HEK293 (cell line): ENCODE measurements around the gene TMEM259.

ENCODE experiments used
- HIC1 ChIP-seq: fragments of 450-650 bp; formaldehyde crosslinking; IDR thresholded peaks from 2 replicates; pipeline ENCODE4 v1.5.1; 2016; ENCODE audit warnings: missing biosample characterization, missing genetic modification characterization
- HOXA7 ChIP-seq: sonication (generic); formaldehyde crosslinking; IDR thresholded peaks from 2 replicates; pipeline ENCODE4 v1.8.1; 2022; ENCODE audit warnings: missing genetic modification reagents, borderline replicate concordance
- KLF1 ChIP-seq: fragments of 450-650 bp; formaldehyde crosslinking; IDR thresholded peaks from 2 replicates; pipeline ENCODE4 v1.5.1; 2016; ENCODE audit warnings: missing biosample characterization, missing genetic modification characterization
- KLF8 ChIP-seq: fragments of 450-650 bp; formaldehyde crosslinking; IDR thresholded peaks from 2 replicates; pipeline ENCODE4 v1.5.1; 2016; ENCODE audit warnings: missing biosample characterization, missing genetic modification characterization
- MYNN ChIP-seq: fragments of 450-650 bp; formaldehyde crosslinking; IDR thresholded peaks from 2 replicates; pipeline ENCODE4 v1.5.1; 2016; ENCODE audit warnings: missing biosample characterization, missing genetic modification characterization, borderline replicate concordance
- OVOL3 ChIP-seq: fragments of 450-650 bp; formaldehyde crosslinking; IDR thresholded peaks from 2 replicates; pipeline ENCODE4 v1.5.1; 2016; ENCODE audit warnings: missing biosample characterization, missing genetic modification characterization
- REST ChIP-seq: fragments of 450-650 bp; formaldehyde crosslinking; IDR thresholded peaks from 2 replicates; pipeline ENCODE4 v1.5.1; 2016; ENCODE audit warnings: missing biosample characterization, missing genetic modification characterization
- SALL2 ChIP-seq: fragments of 450-650 bp; formaldehyde crosslinking; IDR thresholded peaks from 2 replicates; pipeline ENCODE4 v1.5.0; 2017; ENCODE audit warnings: missing biosample characterization, mild to moderate bottlenecking, missing genetic modification characterization, borderline replicate concordance
- TRIM28 ChIP-seq: IDR thresholded peaks from 2 replicates; pipeline ENCODE4 v1.6.1; 2011; ENCODE audit warnings: low read length, control low read depth, borderline replicate concordance
- WT1 ChIP-seq: fragments of 450-650 bp; formaldehyde crosslinking; IDR thresholded peaks from 2 replicates; pipeline ENCODE4 v1.5.1; 2016; ENCODE audit warnings: missing biosample characterization, missing genetic modification characterization
- ZBTB7A ChIP-seq: fragments of 450-650 bp; formaldehyde crosslinking; IDR thresholded peaks from 2 replicates; pipeline ENCODE4 v1.5.1; 2016; ENCODE audit warnings: low read depth, missing biosample characterization, missing genetic modification characterization
- ZFP3 ChIP-seq: fragments of 450-650 bp; formaldehyde crosslinking; IDR thresholded peaks from 2 replicates; pipeline ENCODE4 v1.5.1; 2016; ENCODE audit warnings: low read depth, missing biosample characterization, missing genetic modification characterization
- ZFP37 ChIP-seq: fragments of 450-650 bp; formaldehyde crosslinking; IDR thresholded peaks from 2 replicates; pipeline ENCODE4 v1.5.1; 2016; ENCODE audit warnings: missing biosample characterization, missing genetic modification characterization
- ZFP41 ChIP-seq: fragments of 450-650 bp; formaldehyde crosslinking; IDR thresholded peaks from 2 replicates; pipeline ENCODE4 v1.5.1; 2016; ENCODE audit warnings: missing biosample characterization, missing genetic modification characterization, borderline replicate concordance
- ZNF10 ChIP-seq: fragments of 450-650 bp; formaldehyde crosslinking; IDR thresholded peaks from 2 replicates; pipeline ENCODE4 v1.5.1; 2017; ENCODE audit warnings: missing biosample characterization, missing genetic modification characterization
- ZNF157 ChIP-seq: fragments of 450-650 bp; formaldehyde crosslinking; IDR thresholded peaks from 2 replicates; pipeline ENCODE4 v1.5.1; 2016; ENCODE audit warnings: missing biosample characterization, missing genetic modification characterization
- ZNF530 ChIP-seq: fragments of 450-650 bp; formaldehyde crosslinking; IDR thresholded peaks from 2 replicates; pipeline ENCODE4 v1.5.1; 2016; ENCODE audit warnings: low read depth, missing biosample characterization, missing genetic modification characterization
- ZNF596 ChIP-seq: fragments of 450-650 bp; IDR thresholded peaks from 2 replicates; pipeline ENCODE4 v1.5.0; 2018; ENCODE audit warnings: missing biosample characterization, mild to moderate bottlenecking, missing genetic modification characterization, moderate library complexity
- ZNF658 ChIP-seq: fragments of 450-650 bp; formaldehyde crosslinking; IDR thresholded peaks from 2 replicates; pipeline ENCODE4; 2016; ENCODE audit warnings: missing biosample characterization, missing genetic modification characterization
- ZNF830 ChIP-seq: fragments of 450-650 bp; IDR thresholded peaks from 2 replicates; pipeline ENCODE4 v1.5.0; 2018; ENCODE audit warnings: missing biosample characterization, missing genetic modification characterization, low read depth, mild to moderate bottlenecking, moderate library complexity
- ZXDB ChIP-seq: fragments of 450-650 bp; formaldehyde crosslinking; IDR thresholded peaks from 2 replicates; pipeline ENCODE4 v1.5.1; 2016; ENCODE audit warnings: missing biosample characterization, missing genetic modification characterization
- TF ChIP-seq, protein P1 (sequence below): fragments of 450-650 bp; formaldehyde crosslinking; IDR thresholded peaks from 2 replicates; pipeline ENCODE4 v1.5.1; 2016; ENCODE audit warnings: missing biosample characterization, missing genetic modification characterization
- TF ChIP-seq, protein P2 (sequence below): fragments of 450-650 bp; formaldehyde crosslinking; IDR thresholded peaks from 2 replicates; pipeline ENCODE4 v1.5.0; 2017; ENCODE audit warnings: missing biosample characterization, missing genetic modification characterization, borderline replicate concordance
- TF ChIP-seq, protein P3 (sequence below): fragments of 450-650 bp; IDR thresholded peaks from 2 replicates; pipeline ENCODE4 v1.5.1; 2018; ENCODE audit warnings: missing biosample characterization, mild to moderate bottlenecking, missing genetic modification characterization

The TMEM259 gene

GRCh38 chr19:1009041-1009980 is 11.6 kb downstream of the TMEM259 start (continued):
- TF ChIP-seq, protein P1, sequence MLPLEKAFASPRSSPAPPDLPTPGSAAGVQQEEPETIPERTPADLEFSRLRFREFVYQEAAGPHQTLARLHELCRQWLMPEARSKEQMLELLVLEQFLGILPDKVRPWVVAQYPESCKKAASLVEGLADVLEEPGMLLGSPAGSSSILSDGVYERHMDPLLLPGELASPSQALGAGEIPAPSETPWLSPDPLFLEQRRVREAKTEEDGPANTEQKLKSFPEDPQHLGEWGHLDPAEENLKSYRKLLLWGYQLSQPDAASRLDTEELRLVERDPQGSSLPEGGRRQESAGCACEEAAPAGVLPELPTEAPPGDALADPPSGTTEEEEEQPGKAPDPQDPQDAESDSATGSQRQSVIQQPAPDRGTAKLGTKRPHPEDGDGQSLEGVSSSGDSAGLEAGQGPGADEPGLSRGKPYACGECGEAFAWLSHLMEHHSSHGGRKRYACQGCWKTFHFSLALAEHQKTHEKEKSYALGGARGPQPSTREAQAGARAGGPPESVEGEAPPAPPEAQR (tag by site-specific recombination): no peak
- TF ChIP-seq HIC1 (tag by site-specific recombination): peak; percentile 65; the same call in 1 of the 2 replicates
- no peak for TF ChIP-seq ZBTB7A
- no peak for TF ChIP-seq TRIM28
- no peak for TF ChIP-seq REST (tag by site-specific recombination)
- 0 out of 2 replicates have a peak, but pooled peaks have one; percentile 19 for TF ChIP-seq WT1 (tag by site-specific recombination)
- TF ChIP-seq ZFP37 (tag by site-specific recombination): no peak
- TF ChIP-seq SALL2 (tag by site-specific recombination): no peak
- TF ChIP-seq ZNF530: no peak
- TF ChIP-seq KLF8 (tag by site-specific recombination): peak; percentile 74
- TF ChIP-seq, protein P2, sequence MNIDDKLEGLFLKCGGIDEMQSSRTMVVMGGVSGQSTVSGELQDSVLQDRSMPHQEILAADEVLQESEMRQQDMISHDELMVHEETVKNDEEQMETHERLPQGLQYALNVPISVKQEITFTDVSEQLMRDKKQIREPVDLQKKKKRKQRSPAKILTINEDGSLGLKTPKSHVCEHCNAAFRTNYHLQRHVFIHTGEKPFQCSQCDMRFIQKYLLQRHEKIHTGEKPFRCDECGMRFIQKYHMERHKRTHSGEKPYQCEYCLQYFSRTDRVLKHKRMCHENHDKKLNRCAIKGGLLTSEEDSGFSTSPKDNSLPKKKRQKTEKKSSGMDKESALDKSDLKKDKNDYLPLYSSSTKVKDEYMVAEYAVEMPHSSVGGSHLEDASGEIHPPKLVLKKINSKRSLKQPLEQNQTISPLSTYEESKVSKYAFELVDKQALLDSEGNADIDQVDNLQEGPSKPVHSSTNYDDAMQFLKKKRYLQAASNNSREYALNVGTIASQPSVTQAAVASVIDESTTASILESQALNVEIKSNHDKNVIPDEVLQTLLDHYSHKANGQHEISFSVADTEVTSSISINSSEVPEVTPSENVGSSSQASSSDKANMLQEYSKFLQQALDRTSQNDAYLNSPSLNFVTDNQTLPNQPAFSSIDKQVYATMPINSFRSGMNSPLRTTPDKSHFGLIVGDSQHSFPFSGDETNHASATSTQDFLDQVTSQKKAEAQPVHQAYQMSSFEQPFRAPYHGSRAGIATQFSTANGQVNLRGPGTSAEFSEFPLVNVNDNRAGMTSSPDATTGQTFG: no peak
- no peak for TF ChIP-seq ZNF830 (tag by site-specific recombination)
- TF ChIP-seq, protein P3, sequence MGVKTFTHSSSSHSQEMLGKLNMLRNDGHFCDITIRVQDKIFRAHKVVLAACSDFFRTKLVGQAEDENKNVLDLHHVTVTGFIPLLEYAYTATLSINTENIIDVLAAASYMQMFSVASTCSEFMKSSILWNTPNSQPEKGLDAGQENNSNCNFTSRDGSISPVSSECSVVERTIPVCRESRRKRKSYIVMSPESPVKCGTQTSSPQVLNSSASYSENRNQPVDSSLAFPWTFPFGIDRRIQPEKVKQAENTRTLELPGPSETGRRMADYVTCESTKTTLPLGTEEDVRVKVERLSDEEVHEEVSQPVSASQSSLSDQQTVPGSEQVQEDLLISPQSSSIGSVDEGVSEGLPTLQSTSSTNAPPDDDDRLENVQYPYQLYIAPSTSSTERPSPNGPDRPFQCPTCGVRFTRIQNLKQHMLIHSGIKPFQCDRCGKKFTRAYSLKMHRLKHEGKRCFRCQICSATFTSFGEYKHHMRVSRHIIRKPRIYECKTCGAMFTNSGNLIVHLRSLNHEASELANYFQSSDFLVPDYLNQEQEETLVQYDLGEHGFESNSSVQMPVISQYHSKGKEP (tag by site-specific recombination): no peak
- TF ChIP-seq ZNF10 (tag by site-specific recombination): peak; percentile 59; the same call in 1 of the 2 replicates
- no peak for TF ChIP-seq OVOL3
- no peak for TF ChIP-seq ZFP3 (tag by site-specific recombination)
- TF ChIP-seq HOXA7: no peak
- no peak for TF ChIP-seq ZNF658 (tag by site-specific recombination)
- no peak for TF ChIP-seq ZNF157 (tag by site-specific recombination)
- TF ChIP-seq MYNN (tag by site-specific recombination): no peak
- 0 out of 2 replicates have a peak, but pooled peaks have one; percentile 47 for TF ChIP-seq KLF1 (tag by site-specific recombination)
- TF ChIP-seq ZXDB (tag by site-specific recombination): no peak
- TF ChIP-seq ZFP41 (tag by site-specific recombination): no peak
- no peak for TF ChIP-seq ZNF596
